Measurements from ENCODE around the gene PITPNM1. TPM values are rescaled to one million over a fixed set of nuclear protein-coding genes. Genes with fewer than 3 reads are reported as not detected.

The PITPNM1 gene
- total and polyA plus RNA-seq, 2 of the 13 experiments (the other 11 are each of a cell fraction or from before 2014, with no cell fraction given): 8.2 to 8.5 TPM

GRCh38 chr11:67464411-67465188 lies 40.6 kb downstream of the PITPNM1 start (continued):
- peak; percentile 56; the same call in 1 of the 2 replicates for TF ChIP-seq ZFP91 (CRISPR knock-in tag; IDR thresholded peaks at IDR 0.05; ENCODE audit: borderline replicate concordance)
- 0 out of 2 replicates have a peak, but pooled peaks have one; percentile 64 for TF ChIP-seq HOXA9 (CRISPR knock-in tag; IDR thresholded peaks at IDR 0.05; ENCODE audit: borderline replicate concordance)
- no peak for TF ChIP-seq NFKBIZ (CRISPR knock-in tag; IDR thresholded peaks at IDR 0.05)
- peak; percentile 52; the same call in 1 of the 2 replicates for TF ChIP-seq YEATS4 (CRISPR knock-in tag; IDR thresholded peaks at IDR 0.05; ENCODE audit: borderline replicate concordance)
- TF ChIP-seq ZFP90 (CRISPR knock-in tag; IDR thresholded peaks at IDR 0.05; ENCODE audit: borderline replicate concordance): peak; percentile 36; the same call in 1 of the 2 replicates
- TF ChIP-seq HNF1B (CRISPR knock-in tag; IDR thresholded peaks at IDR 0.05): peak; percentile 43; the same call in 1 of the 2 replicates
- TF ChIP-seq KLF13 (CRISPR knock-in tag; IDR thresholded peaks at IDR 0.05): 0 out of 2 replicates have a peak, but pooled peaks have one; percentile 8
- TF ChIP-seq SALL2 (CRISPR knock-in tag; IDR thresholded peaks at IDR 0.05): peak; percentile 21; the same call in 1 of the 2 replicates
- peak; percentile 52 for TF ChIP-seq GABPA (IDR thresholded peaks at IDR 0.05; ENCODE audit: low read depth, low read length)
- TF ChIP-seq GABPA (CRISPR knock-in tag; IDR thresholded peaks at IDR 0.05; ENCODE audit: low read depth): peak; percentile 82
- TF ChIP-seq ZNF777 (CRISPR knock-in tag; IDR thresholded peaks at IDR 0.05): no peak
- TF ChIP-seq TRIM22 (IDR thresholded peaks at IDR 0.05): no peak
- TF ChIP-seq EEA1 (CRISPR knock-in tag; IDR thresholded peaks at IDR 0.05; ENCODE audit: borderline replicate concordance): peak; percentile 57; the same call in 1 of the 2 replicates
- TF ChIP-seq ZNF430 (CRISPR knock-in tag; IDR thresholded peaks at IDR 0.05): 0 out of 2 replicates have a peak, but pooled peaks have one; percentile 34
- no peak for TF ChIP-seq ZNF83 (CRISPR knock-in tag; IDR thresholded peaks at IDR 0.05; ENCODE audit: borderline replicate concordance)
- peak; percentile 47; the same call in 1 of the 2 replicates for TF ChIP-seq ZMYM4 (CRISPR knock-in tag; IDR thresholded peaks at IDR 0.05)
- TF ChIP-seq GPBP1L1 (CRISPR knock-in tag; IDR thresholded peaks at IDR 0.05): no peak
- TF ChIP-seq KLF12 (CRISPR knock-in tag; IDR thresholded peaks at IDR 0.05; ENCODE audit: borderline replicate concordance): no peak
- peak; percentile 69; the same call in 1 of the 2 replicates for TF ChIP-seq ESRRA (CRISPR knock-in tag; IDR thresholded peaks at IDR 0.05; ENCODE audit: low read depth)
- TF ChIP-seq MXD3 (CRISPR knock-in tag; IDR thresholded peaks at IDR 0.05): 0 out of 2 replicates have a peak, but pooled peaks have one; percentile 7
- TF ChIP-seq KDM2A (CRISPR knock-in tag; IDR thresholded peaks at IDR 0.05; ENCODE audit: borderline replicate concordance, low read depth): peak; percentile 60; the same call in 1 of the 2 replicates
- TF ChIP-seq CREB1 (IDR thresholded peaks at IDR 0.05): no peak
- no peak for TF ChIP-seq CREB1 (CRISPR knock-in tag; IDR thresholded peaks at IDR 0.05)
- TF ChIP-seq KMT2A (CRISPR knock-in tag; IDR thresholded peaks at IDR 0.05): peak; percentile 57; the same call in 1 of the 2 replicates

Data from HepG2 (cell line).